Neural progenitor cell (in vitro differentiated cells): Measurements from ENCODE around the gene ABHD2. TPM values are rescaled to one million over a fixed set of nuclear protein-coding genes. Genes with fewer than 3 reads are reported as not detected.

Experiments used
- DNase-seq: peaks from one replicate; pipeline ENCODE4 v3.0.0-alpha.2; 2016; ENCODE audit warnings: low spot score
- H2AFZ ChIP-seq: fragments of 200-600 bp; sonication (generic); replicated peaks from 2 replicates; pipeline ENCODE4 v1.6.1; 2016; ENCODE audit warnings: antibody characterized with exemption
- H3F3A ChIP-seq: fragments of 200-600 bp; sonication (generic); 2 replicates; pipeline ENCODE4 v1.6.1; 2016; ENCODE audit warnings: antibody characterized with exemption, low read depth
- H3K27ac ChIP-seq: fragments of 200-600 bp; sonication (generic); 2 replicates; pipeline ENCODE4 v1.5.1; 2016; ENCODE audit warnings: mild to moderate bottlenecking
- H3K27me3 ChIP-seq: fragments of 200-600 bp; sonication (generic); 2 replicates; pipeline ENCODE4 v1.6.1; 2016; ENCODE audit warnings: mild to moderate bottlenecking, moderate library complexity
- H3K36me3 ChIP-seq: fragments of 200-600 bp; sonication (generic); 2 replicates; pipeline ENCODE4 v1.5.1; 2016
- H3K4me1 ChIP-seq: fragments of 200-600 bp; sonication (generic); 2 replicates; pipeline ENCODE4 v1.6.1; 2016; ENCODE audit warnings: mixed run types
- H3K4me2 ChIP-seq: fragments of 200-600 bp; sonication (generic); 2 replicates; pipeline ENCODE4 v1.6.1; 2016
- H3K4me3 ChIP-seq: fragments of 200-600 bp; sonication (generic); 2 replicates; pipeline ENCODE4 v1.5.1; 2016
- H3K79me2 ChIP-seq: fragments of 200-600 bp; sonication (generic); 2 replicates; pipeline ENCODE4 v1.6.1; 2016; ENCODE audit warnings: low read depth
- H3K9ac ChIP-seq: fragments of 200-600 bp; sonication (generic); 2 replicates; pipeline ENCODE4 v1.6.1; 2016
- H3K9me3 ChIP-seq: fragments of 200-600 bp; sonication (generic); 2 replicates; pipeline ENCODE4 v1.5.1; 2016; ENCODE audit warnings: low read depth
- H4K20me1 ChIP-seq: fragments of 200-600 bp; sonication (generic); 2 replicates; pipeline ENCODE4 v1.6.1; 2016; ENCODE audit warnings: low read depth
- H3K27ac Mint-ChIP-seq: 3 replicates; pipeline ENCODE4 v1.8.0; 2021; ENCODE audit warnings: mixed read lengths
- H3K27me3 Mint-ChIP-seq: 2 replicates; pipeline ENCODE4 v1.8.0; 2022; ENCODE audit warnings: low read depth, mild to moderate bottlenecking, inconsistent platforms, moderate library complexity, mixed read lengths; ENCODE audit not compliant: insufficient read depth
- H3K36me3 Mint-ChIP-seq: 3 replicates; pipeline ENCODE4 v1.8.0; 2021; ENCODE audit warnings: mixed read lengths
- H3K4me1 Mint-ChIP-seq: 3 replicates; pipeline ENCODE4 v1.8.0; 2021; ENCODE audit warnings: mixed read lengths
- H3K4me3 Mint-ChIP-seq: 3 replicates; pipeline ENCODE4 v1.8.0; 2021; ENCODE audit warnings: mild to moderate bottlenecking, moderate library complexity, mixed read lengths
- H3K9me3 Mint-ChIP-seq: 3 replicates; pipeline ENCODE4 v1.8.0; 2020; ENCODE audit warnings: mixed read lengths
- EZH2 ChIP-seq: fragments of 200-600 bp; sonication (generic); IDR thresholded peaks from 2 replicates; pipeline ENCODE4 v1.6.1; 2017; ENCODE audit warnings: antibody characterized with exemption, mild to moderate bottlenecking, moderate library complexity
- EZH2phosphoT487 ChIP-seq: fragments of 200-600 bp; sonication (generic); IDR thresholded peaks from 2 replicates; pipeline ENCODE4 v1.6.1; 2017; ENCODE audit warnings: antibody characterized with exemption
- total RNA-seq: library from RNA; depleted of rRNA; stranded (reverse); fragments of >200 nt; gene quantifications from 2 replicates; pipeline ENCODE4 v1.2.3, GENCODE V29; 2015; ENCODE audit warnings: low replicate concordance
- TF ChIP-seq, protein P1 (sequence below): fragments of 200-600 bp; sonication (generic); IDR thresholded peaks from 2 replicates; pipeline ENCODE4 v1.5.1; 2017; ENCODE audit warnings: antibody characterized with exemption, mild to moderate bottlenecking

ABHD2 gene
- total RNA-seq, 1 donor from 2014 or later, result 10.9 TPM

DNA sequence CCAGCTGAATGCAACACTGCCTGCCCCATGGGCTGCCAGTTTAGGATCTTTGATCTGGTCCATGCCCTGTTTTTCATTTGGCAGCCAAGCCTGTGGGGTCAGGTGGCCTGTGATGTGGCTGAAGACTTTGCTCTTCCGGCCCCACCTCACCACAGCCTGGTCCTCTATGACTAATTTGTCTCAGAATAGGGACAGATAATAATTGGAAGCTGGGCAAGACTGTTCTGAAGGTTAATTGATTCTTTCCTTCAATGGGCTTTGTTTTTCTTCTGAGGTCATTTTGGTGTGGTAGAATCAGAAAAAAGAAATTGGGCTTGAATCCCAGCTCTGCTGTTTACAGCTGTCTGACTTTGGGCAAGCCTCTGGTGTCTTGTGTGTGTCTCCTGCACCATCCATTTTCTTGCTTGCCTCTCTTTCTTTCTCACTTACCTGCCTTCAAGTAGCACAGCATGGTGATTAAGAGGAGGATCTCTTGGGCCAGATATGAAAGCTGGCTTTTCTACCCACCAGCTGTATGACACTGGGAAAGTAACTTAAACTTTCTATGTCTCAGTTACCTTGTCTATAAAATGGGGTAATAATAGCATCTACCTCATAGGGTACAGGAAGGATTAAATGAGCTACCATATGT lies 24.2 kb downstream of the ABHD2 start:
- H2AFZ ChIP-seq, result no peak overlapping the region
- Mint-ChIP-seq H3K9me3 (no peaks in the 10 kb centered on the region), H3K27ac (no peak overlapping the region), H3K36me3 (peaks cover 6% of the 10 kb centered on the region), H3K4me1 (peaks cover 41% of the 10 kb centered on the region), H3K4me3 (no peak overlapping the region), H3K27me3 (no peaks in the 10 kb centered on the region)
- no peaks in the 10 kb centered on the region for H3K36me3 ChIP-seq
- no peaks in the 10 kb centered on the region for H3K79me2 ChIP-seq
- TF ChIP-seq, protein P1, sequence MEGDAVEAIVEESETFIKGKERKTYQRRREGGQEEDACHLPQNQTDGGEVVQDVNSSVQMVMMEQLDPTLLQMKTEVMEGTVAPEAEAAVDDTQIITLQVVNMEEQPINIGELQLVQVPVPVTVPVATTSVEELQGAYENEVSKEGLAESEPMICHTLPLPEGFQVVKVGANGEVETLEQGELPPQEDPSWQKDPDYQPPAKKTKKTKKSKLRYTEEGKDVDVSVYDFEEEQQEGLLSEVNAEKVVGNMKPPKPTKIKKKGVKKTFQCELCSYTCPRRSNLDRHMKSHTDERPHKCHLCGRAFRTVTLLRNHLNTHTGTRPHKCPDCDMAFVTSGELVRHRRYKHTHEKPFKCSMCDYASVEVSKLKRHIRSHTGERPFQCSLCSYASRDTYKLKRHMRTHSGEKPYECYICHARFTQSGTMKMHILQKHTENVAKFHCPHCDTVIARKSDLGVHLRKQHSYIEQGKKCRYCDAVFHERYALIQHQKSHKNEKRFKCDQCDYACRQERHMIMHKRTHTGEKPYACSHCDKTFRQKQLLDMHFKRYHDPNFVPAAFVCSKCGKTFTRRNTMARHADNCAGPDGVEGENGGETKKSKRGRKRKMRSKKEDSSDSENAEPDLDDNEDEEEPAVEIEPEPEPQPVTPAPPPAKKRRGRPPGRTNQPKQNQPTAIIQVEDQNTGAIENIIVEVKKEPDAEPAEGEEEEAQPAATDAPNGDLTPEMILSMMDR, result no peak
- no peak for TF ChIP-seq EZH2phosphoT487
- no peak for TF ChIP-seq EZH2
- no peak overlapping the region for H3K4me2 ChIP-seq
- H3K9ac ChIP-seq, result no peak overlapping the region
- H3K4me1 ChIP-seq, result peaks cover 20% of the 10 kb centered on the region
- H3K9me3 ChIP-seq, result no peaks in the 10 kb centered on the region
- DNase-seq, result no peak
- no peak overlapping the region for H3K27ac ChIP-seq
- H3K27me3 ChIP-seq, result no peaks in the 10 kb centered on the region
- H3F3A ChIP-seq, result no peaks in the 10 kb centered on the region
- no peak overlapping the region for H3K4me3 ChIP-seq
- H4K20me1 ChIP-seq, result no peaks in the 10 kb centered on the region

DNA sequence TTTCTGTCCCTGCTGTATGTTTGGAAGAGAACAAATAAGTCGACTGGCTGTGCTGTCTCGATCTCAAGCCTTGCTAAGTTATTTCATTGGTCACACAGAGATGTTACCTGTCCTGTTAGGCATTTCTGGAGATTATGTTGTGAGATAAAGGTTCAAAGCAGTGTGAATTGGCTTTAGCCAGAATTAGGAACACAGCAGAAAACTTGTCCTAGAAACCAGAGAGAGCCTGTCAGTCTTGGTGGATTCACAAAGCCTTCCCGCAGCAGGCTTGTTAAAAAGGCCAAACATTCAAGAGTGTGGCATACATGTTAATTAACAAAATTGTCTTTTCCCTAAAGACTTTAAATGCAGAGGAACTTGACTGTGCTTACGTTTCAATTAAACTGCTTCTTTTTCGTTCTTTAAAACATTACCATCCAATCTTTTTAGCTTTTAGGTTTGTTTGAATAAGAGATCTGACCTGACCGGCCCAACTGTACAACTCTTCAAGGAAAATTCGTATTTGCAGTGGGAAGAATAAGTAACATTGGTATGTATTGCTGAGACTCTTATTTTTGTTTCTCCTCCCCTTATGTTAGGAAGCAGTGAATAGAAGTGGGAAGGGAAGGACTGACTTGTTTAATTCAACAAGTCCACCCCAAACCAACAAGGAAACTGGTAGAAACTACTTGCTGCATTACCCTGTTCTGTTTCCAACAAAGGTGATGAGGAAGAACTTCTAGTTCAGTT lies 25.2 kb downstream of the ABHD2 start:
- Histone ChIP-seq H3F3A (no peaks in the 10 kb centered on the region), H3K27me3 (no peaks in the 10 kb centered on the region), H3K79me2 (no peaks in the 10 kb centered on the region), H3K4me1 (peaks cover 20% of the 10 kb centered on the region), H3K4me3 (no peak overlapping the region), H3K27ac (no peak overlapping the region), H2AFZ (no peak overlapping the region), H3K4me2 (no peak overlapping the region), H3K9ac (no peak overlapping the region), H4K20me1 (no peaks in the 10 kb centered on the region), H3K36me3 (no peaks in the 10 kb centered on the region), H3K9me3 (no peaks in the 10 kb centered on the region)
- TF ChIP-seq EZH2phosphoT487 (no peak), EZH2 (no peak)
- TF ChIP-seq, protein P1, result no peak
- H3K4me1 Mint-ChIP-seq, result peaks cover 41% of the 10 kb centered on the region
- H3K27me3 Mint-ChIP-seq, result no peaks in the 10 kb centered on the region
- H3K27ac Mint-ChIP-seq, result no peak overlapping the region
- peaks cover 9% of the 10 kb centered on the region for H3K36me3 Mint-ChIP-seq
- H3K9me3 Mint-ChIP-seq, result no peaks in the 10 kb centered on the region
- no peak overlapping the region for H3K4me3 Mint-ChIP-seq
- no peak for DNase-seq

DNA sequence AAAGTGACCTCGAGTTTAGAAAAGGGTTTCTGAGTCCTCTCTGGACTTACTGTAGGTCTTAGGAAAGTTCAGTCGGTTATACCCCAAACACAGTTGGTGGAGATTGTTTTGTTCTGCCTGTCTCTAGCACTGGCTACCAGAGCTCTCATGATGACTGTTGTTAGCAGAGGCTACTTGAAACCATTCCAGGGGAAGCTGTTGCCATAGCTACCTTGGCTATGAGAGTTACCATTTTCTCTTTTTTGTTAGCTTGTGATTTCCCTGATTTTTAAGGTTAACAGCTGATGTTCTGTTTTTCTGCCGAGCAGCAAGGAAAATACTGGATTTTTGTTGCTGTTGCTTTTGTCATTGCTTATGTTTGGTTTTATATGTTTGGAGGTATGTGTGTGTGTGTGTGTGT lies 26.7 kb downstream of the ABHD2 start:
- Histone ChIP-seq H3K36me3 (no peaks in the 10 kb centered on the region), H3K4me2 (peak overlapping the region; percentile 12), H3K4me3 (no peak overlapping the region), H4K20me1 (no peaks in the 10 kb centered on the region), H3F3A (no peaks in the 10 kb centered on the region), H2AFZ (no peak overlapping the region), H3K4me1 (peaks cover 20% of the 10 kb centered on the region), H3K9ac (no peak overlapping the region), H3K27me3 (no peaks in the 10 kb centered on the region), H3K27ac (no peak overlapping the region), H3K79me2 (no peaks in the 10 kb centered on the region), H3K9me3 (no peaks in the 10 kb centered on the region)
- Mint-ChIP-seq H3K4me1 (peaks cover 41% of the 10 kb centered on the region), H3K27me3 (no peaks in the 10 kb centered on the region), H3K9me3 (no peaks in the 10 kb centered on the region), H3K27ac (peak overlapping the region; percentile 98), H3K4me3 (peak overlapping the region; percentile 62), H3K36me3 (peaks cover 14% of the 10 kb centered on the region)
- TF ChIP-seq, protein P1, result no peak
- TF ChIP-seq EZH2phosphoT487, result no peak
- DNase-seq, result peak; percentile 42
